GM23338 (cell line): ENCODE results near the gene EHBP1L1. TPM values are rescaled to one million over a fixed set of nuclear protein-coding genes. Genes with fewer than 3 reads are reported as not detected.

Source experiments
- ATAC-seq: fragments of 200-7000 bp; cut with Tn5 transposase; 3 replicates; pipeline ENCODE4 v1.9.1; 2020
- DNase-seq: peaks from one replicate; pipeline ENCODE4 v3.0.0-alpha.2; 2015; ENCODE audit warnings: low spot score
- H2AFZ ChIP-seq: fragments of 200-600 bp; sonication (generic); 2 replicates; pipeline ENCODE4 v1.8.0; 2016; ENCODE audit warnings: antibody characterized with exemption, mild to moderate bottlenecking, moderate library complexity
- H3F3A ChIP-seq: fragments of 200-600 bp; sonication (generic); replicated peaks from 2 replicates; pipeline ENCODE4 v1.8.0; 2017; ENCODE audit warnings: antibody characterized with exemption, mixed run types, low read depth
- H3K27ac ChIP-seq: fragments of 200-600 bp; sonication (generic); 2 replicates; pipeline ENCODE4 v1.6.1; 2016; ENCODE audit warnings: low read depth
- H3K27me3 ChIP-seq: fragments of 200-600 bp; sonication (generic); 2 replicates; pipeline ENCODE4 v1.8.0; 2016; ENCODE audit warnings: mild to moderate bottlenecking, mixed run types, moderate library complexity; ENCODE audit not compliant: insufficient read depth
- H3K36me3 ChIP-seq: fragments of 200-600 bp; sonication (generic); 2 replicates; pipeline ENCODE4 v1.8.0; 2016; ENCODE audit warnings: mild to moderate bottlenecking; ENCODE audit not compliant: insufficient read depth
- H3K4me1 ChIP-seq: fragments of 200-600 bp; sonication (generic); 2 replicates; pipeline ENCODE4 v1.8.0; 2016; ENCODE audit warnings: mild to moderate bottlenecking, moderate library complexity; ENCODE audit not compliant: insufficient read depth
- H3K4me2 ChIP-seq: fragments of 200-600 bp; sonication (generic); 2 replicates; pipeline ENCODE4 v1.7.1; 2017; ENCODE audit warnings: mixed run types
- H3K4me3 ChIP-seq: fragments of 200-600 bp; sonication (generic); 2 replicates; pipeline ENCODE4 v1.6.1; 2016; ENCODE audit warnings: mixed run types
- H3K79me2 ChIP-seq: fragments of 200-600 bp; sonication (generic); replicated peaks from 2 replicates; pipeline ENCODE4 v1.8.0; 2017; ENCODE audit warnings: mild to moderate bottlenecking; ENCODE audit not compliant: insufficient read depth
- H3K9me2 ChIP-seq: fragments of 200-600 bp; sonication (generic); 2 replicates; pipeline ENCODE4 v1.8.0; 2017; ENCODE audit not compliant: insufficient read depth
- H4K20me1 ChIP-seq: fragments of 200-600 bp; sonication (generic); replicated peaks from 2 replicates; pipeline ENCODE4 v1.8.0; 2017; ENCODE audit warnings: mild to moderate bottlenecking; ENCODE audit not compliant: insufficient read depth
- H3K27ac Mint-ChIP-seq: 2 replicates; pipeline ENCODE4 v1.8.0; 2020; ENCODE audit warnings: inconsistent platforms, mild to moderate bottlenecking, moderate library complexity, mixed read lengths
- H3K27me3 Mint-ChIP-seq: 3 replicates; pipeline ENCODE4 v1.8.0; 2022; ENCODE audit warnings: low read depth, mild to moderate bottlenecking, moderate library complexity, mixed read lengths, inconsistent platforms; ENCODE audit not compliant: insufficient read depth, poor library complexity
- H3K36me3 Mint-ChIP-seq: 3 replicates; pipeline ENCODE4 v1.8.0; 2021; ENCODE audit warnings: low read depth, mild to moderate bottlenecking, inconsistent platforms, moderate library complexity, mixed read lengths
- H3K4me1 Mint-ChIP-seq: 3 replicates; pipeline ENCODE4 v1.8.0; 2020; ENCODE audit warnings: mild to moderate bottlenecking, inconsistent platforms, mixed read lengths
- H3K4me3 Mint-ChIP-seq: 3 replicates; pipeline ENCODE4 v1.8.0; 2021; ENCODE audit warnings: moderate library complexity, mild to moderate bottlenecking, inconsistent platforms, mixed read lengths
- H3K9me3 Mint-ChIP-seq: 3 replicates; pipeline ENCODE4 v1.8.0; 2020; ENCODE audit warnings: moderate library complexity, mild to moderate bottlenecking, inconsistent platforms, mixed read lengths
- CREB1 ChIP-seq: fragments of 250-450 bp; sonication (Bioruptor Pico); IDR thresholded peaks from 2 replicates; pipeline ENCODE4 v1.5.0; 2020; ENCODE audit warnings: low read depth, mild to moderate bottlenecking, moderate library complexity
- CTCF ChIP-seq, 2 experiments: fragments of 200-600 bp in 1 of 2; sonication (generic) in 1 of 2; conservative IDR thresholded peaks; 2 replicates each; pipeline versions ENCODE4 v1.5.1 to v1.6.1; 2016 to 2017; ENCODE audit warnings: antibody characterized with exemption in 2 of 2, low read depth in 2 of 2, mild to moderate bottlenecking in 2 of 2, moderate library complexity in 1 of 2
- ETS1 ChIP-seq: IDR thresholded peaks from 2 replicates; pipeline ENCODE4 v1.6.1; 2016; ENCODE audit warnings: antibody characterized with exemption
- EZH2phosphoT487 ChIP-seq: fragments of 200-600 bp; sonication (generic); IDR thresholded peaks from one replicate; pipeline ENCODE4 v1.8.1; 2018; ENCODE audit warnings: antibody characterized with exemption; ENCODE audit not compliant: unreplicated experiment
- JUNB ChIP-seq: IDR thresholded peaks from one replicate; pipeline ENCODE4 v1.6.1; 2016; ENCODE audit warnings: antibody characterized with exemption; ENCODE audit not compliant: unreplicated experiment
- POLR2AphosphoS5 ChIP-seq: IDR thresholded peaks from 2 replicates; pipeline ENCODE4 v1.6.1; 2016; ENCODE audit warnings: antibody characterized with exemption, low read depth
- REST ChIP-seq: IDR thresholded peaks from one replicate; pipeline ENCODE4 v1.6.1; 2018; ENCODE audit warnings: antibody characterized with exemption; ENCODE audit not compliant: unreplicated experiment
- ZNF114 ChIP-seq: fragments of 250-450 bp; sonication (Bioruptor Pico); IDR thresholded peaks from 2 replicates; pipeline ENCODE4 v1.5.0; 2020; ENCODE audit warnings: mild to moderate bottlenecking, moderate library complexity
- polyA plus RNA-seq: library from polyadenylated mRNA; unstranded; fragments of >200 nt; fragmentation: Nextera tagmentation; extraction: Ambion mirVana; gene quantifications from 2 replicates; pipeline ENCODE4 v1.2.1, GENCODE V29; 2016
- total RNA-seq: library from RNA; depleted of rRNA; stranded (reverse); fragments of >200 nt; shearing (Covaris generic); gene quantifications from 2 replicates; pipeline ENCODE4 v1.2.3, GENCODE V29; 2014

EHBP1L1 gene
- total and polyA plus RNA-seq, 2 experiments from 2014 or later = 2.9 to 10.9 TPM

DNA sequence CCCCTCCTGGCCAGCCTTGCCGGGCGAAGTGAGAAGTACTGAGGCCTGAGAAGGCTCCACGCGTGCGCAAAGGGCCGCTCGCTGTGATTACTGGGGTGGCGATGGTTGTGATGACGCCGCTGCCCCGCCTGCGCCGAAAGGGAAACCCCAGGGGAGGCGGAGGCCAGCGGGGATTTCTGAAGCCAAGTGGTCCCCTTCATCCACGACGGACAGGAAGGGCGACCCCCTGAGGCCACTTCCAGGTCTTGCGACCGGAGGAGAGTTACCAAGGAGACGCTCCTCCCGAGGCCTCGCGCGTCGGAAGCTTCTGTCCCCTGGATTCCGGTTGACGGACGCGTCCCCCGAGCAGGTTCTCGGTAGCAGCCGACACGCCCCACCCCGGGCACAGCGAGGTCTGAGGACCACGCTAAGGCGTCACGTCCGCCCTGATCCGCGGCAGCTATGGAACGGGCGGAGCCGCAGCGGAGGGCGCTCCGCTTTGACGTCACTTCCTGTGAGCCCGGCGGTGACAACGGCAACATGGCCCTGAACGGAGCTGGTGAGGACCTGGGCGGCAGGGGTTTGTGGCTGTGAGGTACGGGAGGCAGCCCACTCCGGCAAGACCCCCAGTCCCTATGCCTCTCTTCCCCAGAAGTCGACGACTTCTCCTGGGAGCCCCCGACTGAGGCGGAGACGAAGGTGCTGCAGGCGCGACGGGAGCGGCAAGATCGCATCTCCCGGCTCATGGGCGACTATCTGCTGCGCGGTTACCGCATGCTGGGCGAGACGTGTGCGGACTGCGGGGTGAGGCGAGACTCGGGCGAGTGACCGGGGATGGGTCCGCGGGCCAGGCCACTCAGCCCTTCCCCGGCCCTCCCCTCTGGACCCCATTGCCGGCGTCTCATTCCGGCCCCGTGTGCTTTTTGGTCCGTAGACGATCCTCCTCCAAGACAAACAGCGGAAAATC is 5.6 kb upstream of the EHBP1L1 start, which contains the start of gene ZNRD2:
Gene ZNRD2 (plus strand): TSS at position 505 of the 946 bp plus-strand sequence. CDS start 15 bp downstream, at position 520.
- Histone ChIP-seq H3K4me1 (peaks cover 24% of the 10 kb centered on the region), H2AFZ (peak within 1 kb of the TSS; percentile 98), H3K36me3 (no peaks in the 10 kb centered on the region), H3K9me2 (no peaks in the 10 kb centered on the region), H3K27ac (peak within 1 kb of the TSS; percentile 87), H3K27me3 (peaks cover 11% of the 10 kb centered on the region), H4K20me1 (peaks cover 8% of the 10 kb centered on the region), H3F3A (peaks cover 35% of the 10 kb centered on the region), H3K79me2 (peaks cover 8% of the 10 kb centered on the region), H3K4me2 (peak within 1 kb of the TSS; percentile 99), H3K4me3 (peak within 1 kb of the TSS; percentile 91)
- ATAC-seq (peak; percentile 77), DNase-seq (peak; percentile 99)
- Mint-ChIP-seq H3K27ac (peak within 1 kb of the TSS; percentile 99), H3K36me3 (peaks cover 9% of the 10 kb centered on the region), H3K4me3 (peak within 1 kb of the TSS; percentile 100), H3K27me3 (peaks cover 21% of the 10 kb centered on the region), H3K9me3 (no peaks in the 10 kb centered on the region), H3K4me1 (peaks cover 41% of the 10 kb centered on the region)
- TF ChIP-seq CTCF (conservative IDR thresholded peaks at IDR 0.05; ENCODE audit: low read depth in 2 of 2) (peak; percentile 54 to 81), POLR2AphosphoS5 (peak; percentile 76), REST (no peak), ETS1 (peak; percentile 92), CREB1 (CRISPR knock-in tag) (peak; percentile 98), EZH2phosphoT487 (no peak)

GRCh38 chr11:65571420-65571819 is 4.4 kb upstream of the EHBP1L1 start:
- Histone ChIP-seq H2AFZ (no peak overlapping the region), H3K27ac (no peak overlapping the region), H3K4me2 (peak overlapping the region; percentile 99), H3K79me2 (peaks cover 8% of the 10 kb centered on the region), H4K20me1 (peaks cover 10% of the 10 kb centered on the region), H3F3A (peaks cover 38% of the 10 kb centered on the region), H3K36me3 (no peaks in the 10 kb centered on the region), H3K9me2 (no peaks in the 10 kb centered on the region), H3K27me3 (peaks cover 22% of the 10 kb centered on the region), H3K4me1 (peaks cover 31% of the 10 kb centered on the region), H3K4me3 (peak overlapping the region; percentile 91)
- Mint-ChIP-seq H3K27ac (no peak overlapping the region), H3K4me3 (peak overlapping the region; percentile 100), H3K9me3 (no peaks in the 10 kb centered on the region), H3K36me3 (peaks cover 9% of the 10 kb centered on the region), H3K27me3 (peaks cover 29% of the 10 kb centered on the region), H3K4me1 (peaks cover 45% of the 10 kb centered on the region)
- ATAC-seq = no peak
- DNase-seq = no peak
- TF ChIP-seq CTCF (conservative IDR thresholded peaks at IDR 0.05; ENCODE audit: low read depth in 2 of 2) (no peak), CREB1 (CRISPR knock-in tag) (no peak), JUNB (no peak), ZNF114 (no peak), EZH2phosphoT487 (no peak)
